SKM-1 treated with dmso at 0.1 percent for 144 hours (cell line): ENCODE measurements around the gene FZD2.

Source experiments
- DNase-seq: peaks from one replicate; lab custom pipeline; 2025; ENCODE audit not compliant: unreplicated experiment; lab: John Stamatoyannopoulos, UW

Gene FZD2

GRCh38 chr17:44606658-44607057 is 49.4 kb downstream of the FZD2 start:
- no peak for DNase-seq

- DNase-seq, result no peak
Observed at GRCh38 chr17:44607836-44608690, 50.8 kb downstream of the FZD2 start.

GRCh38 chr17:44608727-44609435 is 51.6 kb downstream of the FZD2 start:
- no peak for DNase-seq

- DNase-seq, result no peak
Observed at GRCh38 chr17:44610331-44610730, 53.0 kb downstream of the FZD2 start.
